HG03571 (cell line): Measurements from ENCODE around the gene C5.
A peak's percentile ranks its signal among the peaks of the same experiment; 100 is the strongest.

Experiments
- ATAC-seq: cut with Tn5 transposase; IDR thresholded peaks from one replicate; pipeline ENCODE4 v1.9.1; 2021; ENCODE audit not compliant: unreplicated experiment

Gene C5

DNA sequence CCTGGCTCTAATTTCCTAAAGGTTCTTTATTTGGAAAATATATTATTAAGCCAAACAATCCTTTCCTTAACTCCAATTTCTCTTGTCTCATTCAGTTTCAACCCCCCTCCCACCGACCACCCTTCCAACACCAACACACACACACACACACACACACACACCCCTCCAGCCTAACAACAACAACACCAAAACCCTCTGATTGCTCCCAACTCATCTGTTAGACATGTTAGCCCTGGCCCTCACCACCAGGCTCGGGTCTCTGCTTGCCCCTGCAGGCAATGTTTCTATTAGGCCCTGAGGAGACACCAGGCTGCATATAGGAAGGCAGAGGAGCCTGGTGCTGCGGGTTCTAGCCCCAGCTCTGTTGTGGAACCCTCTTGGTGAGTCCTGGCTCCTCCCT is 105.1 kb downstream of the C5 start:
- ATAC-seq, result no peak

DNA sequence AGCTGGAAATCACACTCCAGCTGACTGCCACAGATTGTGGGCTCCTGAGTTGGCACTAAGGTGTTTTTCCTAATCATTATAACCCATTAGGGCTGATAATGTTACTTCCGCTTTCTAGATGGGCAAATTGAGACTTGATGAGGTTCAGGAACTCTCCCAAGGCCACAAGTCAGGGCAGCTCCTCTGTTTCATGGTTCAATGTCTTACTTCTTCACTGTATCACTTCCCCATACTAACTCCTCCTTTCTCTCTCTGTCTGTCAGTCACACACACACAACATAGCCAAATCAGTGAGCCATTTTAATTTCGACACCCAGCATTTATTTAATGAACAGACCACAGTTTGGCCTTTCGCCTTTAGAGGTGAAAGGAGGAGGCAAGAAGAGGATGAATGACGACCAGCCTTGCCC is 105.6 kb downstream of the C5 start:
- peak; percentile 100 for ATAC-seq

- no peak for ATAC-seq
These were observed 107.7 kb downstream of the C5 start for GRCh38 chr9:120942186-120943001.

GRCh38 chr9:120941046-120941770 is 108.9 kb downstream of the C5 start:
- no peak for ATAC-seq

DNA sequence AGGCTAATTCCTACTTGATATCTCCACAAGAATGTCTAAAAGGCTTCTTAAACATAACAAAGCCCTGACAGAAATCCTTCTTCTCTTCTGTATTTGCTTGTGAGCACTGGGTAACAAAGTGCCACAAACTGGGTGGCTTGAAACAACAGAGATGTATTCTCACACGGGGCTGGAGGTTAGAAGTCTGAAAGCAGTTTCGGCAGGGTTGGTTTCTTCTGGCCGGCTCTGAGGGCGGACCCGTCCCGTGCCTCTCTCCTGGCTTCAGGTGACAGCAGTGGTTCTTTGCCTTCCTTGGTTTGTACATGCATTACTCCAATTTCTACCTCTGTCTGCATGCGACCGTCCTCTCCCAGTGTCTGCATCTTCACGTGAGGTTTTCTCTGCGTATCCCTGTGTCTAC is 109.5 kb downstream of the C5 start:
- no peak for ATAC-seq

- no peak for ATAC-seq
These were observed 111.2 kb downstream of the C5 start for GRCh38 chr9:120938851-120939250.

DNA sequence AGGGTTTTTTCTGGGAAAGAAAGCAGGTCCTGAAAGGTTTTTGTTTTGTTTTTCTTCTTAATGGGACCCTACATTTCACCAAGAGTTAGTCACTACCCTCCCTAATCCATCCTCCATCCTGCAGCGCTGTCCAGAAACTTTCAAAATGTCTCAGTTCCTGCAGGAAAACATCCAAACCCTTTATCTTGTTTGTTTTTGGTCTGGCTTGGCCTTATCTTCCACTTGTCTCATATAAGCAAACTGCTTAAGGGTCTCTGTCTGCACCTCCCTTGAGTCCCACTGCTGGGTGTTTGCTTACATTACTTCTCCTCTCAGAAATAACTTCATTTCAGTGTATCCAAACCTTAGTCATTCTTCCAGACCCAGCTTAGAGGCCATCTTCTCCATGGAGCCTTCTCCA is 112.5 kb downstream of the C5 start:
- no peak for ATAC-seq

- ATAC-seq, result no peak
These were observed 112.9 kb downstream of the C5 start for GRCh38 chr9:120937127-120937526.

DNA sequence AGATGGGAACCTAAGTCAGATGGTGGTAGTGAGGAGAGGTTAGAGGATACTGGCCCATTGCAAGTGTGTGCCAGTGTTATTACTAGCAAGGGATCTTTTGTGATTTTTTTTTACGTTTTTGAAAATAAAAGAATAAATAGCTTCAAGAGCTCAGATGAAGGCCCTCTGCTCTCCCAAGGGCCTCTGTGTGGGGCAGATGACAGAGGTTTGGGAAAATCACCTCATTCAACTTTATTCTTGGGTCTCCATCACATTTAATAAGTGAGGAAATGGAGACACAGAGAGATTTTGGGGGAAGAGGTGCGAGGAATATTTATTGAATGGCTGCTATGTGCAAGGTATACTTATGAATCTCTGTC is 113.3 kb downstream of the C5 start:
- ATAC-seq, result no peak

GRCh38 chr9:120936011-120936763 is 113.9 kb downstream of the C5 start:
- ATAC-seq, result no peak

- ATAC-seq, result no peak
These were observed 114.7 kb downstream of the C5 start for GRCh38 chr9:120935383-120935857.

DNA sequence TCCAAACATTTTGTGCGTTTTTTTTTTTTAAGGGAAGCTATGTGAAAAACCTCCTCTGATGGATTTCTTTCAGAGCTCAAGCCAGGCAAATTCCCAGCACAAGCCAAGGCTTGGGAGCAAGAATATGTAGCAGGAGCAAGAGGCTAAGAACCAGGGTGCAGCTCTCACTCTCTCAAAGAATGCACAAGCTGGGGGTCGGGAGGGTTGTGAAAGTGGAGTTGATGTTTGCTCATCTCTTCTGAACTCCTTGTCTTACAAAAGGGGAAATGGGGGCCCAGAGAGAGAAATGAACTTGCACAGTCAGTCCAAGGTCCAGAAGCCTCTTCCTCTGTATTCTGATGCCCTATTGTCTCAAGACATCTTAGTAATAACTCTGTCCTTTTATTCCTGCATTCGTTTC is 115.8 kb downstream of the C5 start:
- ATAC-seq, result no peak

DNA sequence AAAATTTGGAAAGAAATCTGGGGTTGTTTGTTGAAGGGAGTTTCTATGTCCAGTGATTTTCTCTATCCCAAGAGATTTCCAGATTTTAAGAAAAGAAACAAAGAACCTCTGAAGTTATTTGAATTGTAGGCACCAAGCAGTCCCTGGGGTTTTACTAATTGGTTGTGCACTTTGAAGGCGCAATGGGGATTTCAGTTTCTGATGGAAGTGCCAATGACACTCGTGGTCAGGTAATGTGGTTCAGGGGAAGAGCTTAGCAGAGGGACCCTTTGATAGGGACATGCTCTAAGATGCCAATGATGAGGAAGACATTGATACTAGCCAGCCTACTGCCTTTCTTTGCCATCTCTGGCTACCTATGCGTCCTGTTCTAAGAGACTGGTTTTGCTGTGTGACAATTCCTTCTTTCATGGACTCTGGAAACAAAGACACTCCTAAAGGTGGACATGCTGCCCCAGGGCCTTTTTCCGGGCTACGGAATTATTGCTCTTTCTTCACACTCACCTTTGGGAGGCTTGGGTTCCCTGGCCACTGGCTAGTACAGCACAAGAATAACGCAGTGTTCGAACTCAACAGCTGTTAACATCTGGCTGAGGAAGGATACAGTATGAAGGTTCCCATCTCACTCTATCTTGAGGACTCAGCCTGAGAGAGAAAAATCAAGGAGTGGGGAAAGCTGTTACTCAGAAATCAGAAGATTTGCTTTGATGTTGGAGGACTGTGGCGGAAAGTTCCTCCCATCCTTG is 116.6 kb downstream of the C5 start:
- ATAC-seq, result no peak

DNA sequence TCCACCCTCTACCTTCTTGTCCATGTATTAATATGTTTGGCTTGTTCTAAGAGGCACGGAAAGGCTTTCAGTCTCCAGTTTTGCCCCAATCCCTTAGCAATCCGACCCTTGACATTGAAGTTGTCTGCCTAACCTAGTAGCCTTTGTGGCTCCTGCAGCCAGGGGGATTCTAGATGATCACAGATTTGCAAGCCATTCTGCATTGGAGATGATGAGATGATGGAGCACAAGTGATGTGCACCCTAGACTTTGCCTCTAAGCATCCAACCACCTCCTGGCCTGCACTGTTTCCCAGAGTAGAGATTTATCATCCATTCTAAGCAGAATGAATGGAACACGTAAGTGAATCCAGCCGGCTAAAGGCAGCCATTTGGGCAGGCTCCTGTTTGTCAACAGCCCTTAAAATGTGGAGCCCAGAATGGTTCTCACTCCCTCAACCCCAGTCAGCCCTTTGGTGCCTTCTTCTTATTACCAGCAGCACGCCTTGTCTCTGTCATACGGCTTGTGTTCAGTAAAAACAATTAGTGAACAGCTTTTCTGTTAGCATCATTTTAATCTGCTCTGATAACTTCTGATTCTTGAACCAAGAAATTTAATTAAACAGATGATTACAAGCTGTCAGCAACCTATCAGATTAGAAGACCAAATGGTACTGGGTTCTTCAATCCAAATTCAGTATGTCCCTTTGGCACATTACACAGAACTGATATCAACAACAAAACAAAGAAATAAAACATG is 117.8 kb downstream of the C5 start:
- peak; percentile 0 for ATAC-seq

GRCh38 chr9:120931231-120932085 is 118.6 kb downstream of the C5 start:
- peak; percentile 44 for ATAC-seq

GRCh38 chr9:120929229-120929791 is 120.8 kb downstream of the C5 start:
- ATAC-seq, result no peak

GRCh38 chr9:120928483-120929228 is 121.4 kb downstream of the C5 start:
- peak; percentile 27 for ATAC-seq

DNA sequence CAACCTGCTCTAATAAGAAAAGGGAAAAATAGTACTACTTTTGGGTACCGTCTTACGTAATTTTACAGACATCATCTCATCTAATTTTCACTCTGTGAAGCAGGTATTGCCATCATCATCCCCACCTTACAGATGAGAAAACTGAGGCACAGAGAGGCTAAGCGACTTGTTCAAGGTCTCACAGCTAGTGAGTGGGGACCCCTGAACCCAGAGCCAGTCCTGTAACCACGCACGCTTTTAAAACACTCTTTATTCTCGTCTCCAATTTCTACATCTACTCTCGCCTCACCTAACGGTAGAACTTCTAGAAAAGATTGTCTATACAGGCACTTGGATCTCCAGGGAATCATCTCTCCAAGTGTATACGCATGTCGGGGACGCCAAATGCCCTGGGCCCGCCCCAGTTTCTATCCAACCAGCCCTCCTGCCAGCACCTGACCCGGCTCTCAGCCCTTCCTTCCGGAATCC is 122.0 kb downstream of the C5 start:
- no peak for ATAC-seq
